Osteocyte (in vitro differentiated cells): Measurements from ENCODE around the gene TPCN2. TPM values are rescaled to one million over a fixed set of nuclear protein-coding genes. Genes with fewer than 3 reads are reported as not detected.

ENCODE experiments used
- DNase-seq: peaks from one replicate; pipeline ENCODE4 v3.0.0; 2021; ENCODE audit warnings: mixed read lengths; ENCODE audit not compliant: unreplicated experiment; ENCODE audit errors: extremely low spot score
- H3K27ac Mint-ChIP-seq: one replicate; pipeline ENCODE4 v1.8.0; 2021; ENCODE audit warnings: mild to moderate bottlenecking, mixed read lengths; ENCODE audit not compliant: unreplicated experiment
- H3K27me3 Mint-ChIP-seq: one replicate; pipeline ENCODE4 v1.8.0; 2021; ENCODE audit warnings: mixed read lengths; ENCODE audit not compliant: unreplicated experiment
- H3K36me3 Mint-ChIP-seq: one replicate; pipeline ENCODE4 v1.8.0; 2021; ENCODE audit warnings: mixed read lengths; ENCODE audit not compliant: unreplicated experiment
- H3K4me1 Mint-ChIP-seq: one replicate; pipeline ENCODE4 v1.8.0; 2021; ENCODE audit warnings: mixed read lengths; ENCODE audit not compliant: unreplicated experiment
- H3K4me3 Mint-ChIP-seq: one replicate; pipeline ENCODE4 v1.8.0; 2021; ENCODE audit warnings: mild to moderate bottlenecking, moderate library complexity, mixed read lengths; ENCODE audit not compliant: unreplicated experiment
- H3K9me3 Mint-ChIP-seq: one replicate; pipeline ENCODE4 v1.8.0; 2021; ENCODE audit warnings: mixed read lengths; ENCODE audit not compliant: unreplicated experiment
- CTCF ChIP-seq: fragments of 200-600 bp; sonication (generic); IDR thresholded peaks from 2 replicates; pipeline ENCODE4 v1.5.0; 2021; ENCODE audit warnings: antibody characterized with exemption, mild to moderate bottlenecking, moderate library complexity
- microRNA-seq: library from miRNA; unstranded; fragments of <30 nt; microRNA quantifications from one replicate; pipeline ENCODE4 v1.1.0, GENCODE V29; 2020; ENCODE audit not compliant: unreplicated experiment
- total RNA-seq: library from RNA; stranded (reverse); gene quantifications from 2 replicates; pipeline ENCODE4 v1.2.1, GENCODE V29; 2021

Gene TPCN2
- total RNA-seq, 1 donor from 2014 or later = 22.4 TPM

GRCh38 chr11:69180726-69181125, 132.0 kb downstream of the TPCN2 start:
- no peak for DNase-seq
- H3K4me1 Mint-ChIP-seq = no peaks in the 10 kb centered on the region
- TF ChIP-seq CTCF = no peak
- H3K27me3 Mint-ChIP-seq = no peaks in the 10 kb centered on the region
- no peak overlapping the region for H3K27ac Mint-ChIP-seq
- no peaks in the 10 kb centered on the region for H3K9me3 Mint-ChIP-seq
- H3K36me3 Mint-ChIP-seq = no peaks in the 10 kb centered on the region
- no peak overlapping the region for H3K4me3 Mint-ChIP-seq

GRCh38 chr11:69183613-69184012, 134.9 kb downstream of the TPCN2 start:
- Mint-ChIP-seq H3K27me3 (peaks cover 3% of the 10 kb centered on the region), H3K36me3 (no peaks in the 10 kb centered on the region), H3K9me3 (peaks cover 4% of the 10 kb centered on the region), H3K27ac (no peak overlapping the region), H3K4me1 (no peaks in the 10 kb centered on the region), H3K4me3 (no peak overlapping the region)
- DNase-seq = no peak
- TF ChIP-seq CTCF = no peak

Small RNA genes within 50 kb of the gene (microRNA-seq; reads per million reads assigned to microRNA genes)
- not detected for gene MIR3164

Other genes with a start within 250 kb of the TPCN2 start
- gene CPT1A, start 207.0 kb upstream of the TPCN2 start, total RNA-seq = 109 and 117 TPM in 2 replicates
- 43.8 and 50.3 TPM in 2 replicates for gene MRPL21, start 145.1 kb upstream of the TPCN2 start, total RNA-seq
- gene IGHMBP2, start 145.0 kb upstream of the TPCN2 start, total RNA-seq = 29.7 and 30.5 TPM in 2 replicates
- not detected in 2 replicates for gene MRGPRD, start 67.9 kb upstream of the TPCN2 start, total RNA-seq
- 7.0 and 8.4 TPM in 2 replicates for gene MRGPRF, start 35.7 kb upstream of the TPCN2 start, total RNA-seq
- gene SMIM38, start 107.0 kb downstream of the TPCN2 start, total RNA-seq = 0.73 and 1.0 TPM in 2 replicates
- 1.6 and 1.8 TPM in 2 replicates for gene MYEOV, start 245.2 kb downstream of the TPCN2 start, total RNA-seq